ENCODE results near the gene ZFP69B. TPM values are rescaled to one million over a fixed set of nuclear protein-coding genes. Genes with fewer than 3 reads are reported as not detected.
A peak's percentile ranks its signal among the peaks of the same experiment; 100 is the strongest.

ZFP69B gene
- total RNA-seq, 2 experiments from 2014 or later: 1.8 to 2.4 TPM

GRCh38 chr1:40477678-40478053, 27.4 kb downstream of the ZFP69B start:
- intact Hi-C loops (cut with DNase I, micrococcal nuclease): no loop called here
- Mint-ChIP-seq H3K27me3 (no peaks in the 10 kb centered on the region), H3K4me3 (peak overlapping the region; percentile 93), H3K9me3 (peaks cover 13% of the 10 kb centered on the region), H3K4me1 (ENCODE audit: low read depth) (peaks cover 29% of the 10 kb centered on the region), H3K27ac (peak overlapping the region; percentile 86), H3K36me3 (ENCODE audit: low read depth) (peaks cover 71% of the 10 kb centered on the region)
- Histone ChIP-seq H3K4me1 (ENCODE audit: insufficient read depth, low read length) (peaks cover 16% of the 10 kb centered on the region), H3K9me3 (ENCODE audit: control insufficient read depth in 1 of 2, insufficient read depth in 1 of 2, low read length in 2 of 2) (peaks cover 10 to 48% of the 10 kb centered on the region in 2 experiments), H3K4me3 (ENCODE audit: low read length) (peak overlapping the region; percentile 88), H3K27me3 (ENCODE audit: control insufficient read depth in 1 of 2, insufficient read depth in 2 of 2, low read length in 2 of 2) (no peaks in the 10 kb centered on the region), H3K36me3 (ENCODE audit: insufficient read depth, low read length) (peaks cover 14% of the 10 kb centered on the region), H3K27ac (ENCODE audit: low read depth in 1 of 2, low read length in 2 of 2) (peak overlapping the region; percentile 36 to 49)
- POLR2A ChIA-PET: interaction anchor here (0.9 to 2.3 kb wide), 7 partner anchors 13 to 92 kb away, joined by 3 to 13 read pairs (median 4); partner anchors contain the start of genes ZFP69B and ZNF684
- TF ChIP-seq CTCF (IDR thresholded peaks at IDR 0.05): no peak
- CTCF ChIA-PET: interaction anchor here (0.9 to 1.2 kb wide), 2 partner anchors 39 to 192 kb away, joined by 3 read pairs; no protein-coding TSS in a partner anchor
- peak; percentile 24 for ATAC-seq (ENCODE audit: poor library complexity)
- DNase-seq: peak in 6 of 14 experiments; percentile 1 to 33 (median 12)

GRCh38 chr1:40478276-40478675, 28.0 kb downstream of the ZFP69B start:
- peaks cover 11 to 45% of the 10 kb centered on the region in 2 experiments for H3K9me3 ChIP-seq (ENCODE audit: control insufficient read depth in 1 of 2, insufficient read depth in 1 of 2, low read length in 2 of 2)
- TF ChIP-seq CTCF (IDR thresholded peaks at IDR 0.05): no peak
- ATAC-seq (ENCODE audit: poor library complexity) (no peak), DNase-seq (no peak)
- POLR2A ChIA-PET: interaction anchor here (0.5 to 2.3 kb wide), 4 partner anchors 28 to 54 kb away, joined by 3 to 13 read pairs (median 6); partner anchors contain the start of genes EXO5, ZFP69B and ZNF684
- intact Hi-C loops (cut with DNase I, micrococcal nuclease): no loop called here
- peak overlapping the region; percentile 88 for H3K4me3 ChIP-seq (ENCODE audit: low read length)
- H3K36me3 ChIP-seq (ENCODE audit: insufficient read depth, low read length): peaks cover 20% of the 10 kb centered on the region
- no peaks in the 10 kb centered on the region for H3K27me3 ChIP-seq (ENCODE audit: control insufficient read depth in 1 of 2, insufficient read depth in 2 of 2, low read length in 2 of 2)
- Mint-ChIP-seq H3K9me3 (peaks cover 12% of the 10 kb centered on the region), H3K4me3 (peak overlapping the region; percentile 93), H3K4me1 (ENCODE audit: low read depth) (peaks cover 29% of the 10 kb centered on the region), H3K27ac (peak overlapping the region; percentile 86), H3K36me3 (ENCODE audit: low read depth) (peaks cover 71% of the 10 kb centered on the region), H3K27me3 (no peaks in the 10 kb centered on the region)
- CTCF ChIA-PET: interaction anchor here (0.9 to 1.2 kb wide), 3 partner anchors 40 to 191 kb away, joined by 3 read pairs; no protein-coding TSS in a partner anchor
- peaks cover 16% of the 10 kb centered on the region for H3K4me1 ChIP-seq (ENCODE audit: insufficient read depth, low read length)
- H3K27ac ChIP-seq (ENCODE audit: low read depth in 1 of 2, low read length in 2 of 2): peak overlapping the region in 1 of 2 donors; percentile 49

GRCh38 chr1:40479156-40479555, 28.9 kb downstream of the ZFP69B start:
- ChIA-PET CTCF (interaction anchor here (1.1 kb wide), 1 partner anchor 53 kb away, joined by 3 read pairs; no protein-coding TSS in a partner anchor), POLR2A (interaction anchor here (1.4 kb wide), 1 partner anchor 29 kb away, joined by 5 read pairs; the partner anchor contains the start of gene EXO5)
- intact Hi-C loops (cut with DNase I, micrococcal nuclease): no loop called here
- DNase-seq (no peak), ATAC-seq (ENCODE audit: poor library complexity) (no peak)
- Histone ChIP-seq H3K27me3 (ENCODE audit: control insufficient read depth in 1 of 2, insufficient read depth in 2 of 2, low read length in 2 of 2) (no peaks in the 10 kb centered on the region), H3K4me3 (ENCODE audit: low read length) (no peak overlapping the region), H3K9me3 (ENCODE audit: control insufficient read depth in 1 of 2, insufficient read depth in 1 of 2, low read length in 2 of 2) (peaks cover 20 to 43% of the 10 kb centered on the region in 2 experiments), H3K36me3 (ENCODE audit: insufficient read depth, low read length) (peaks cover 24% of the 10 kb centered on the region), H3K4me1 (ENCODE audit: insufficient read depth, low read length) (peaks cover 16% of the 10 kb centered on the region), H3K27ac (ENCODE audit: low read depth in 1 of 2, low read length in 2 of 2) (no peak overlapping the region)
- H3K9me3 Mint-ChIP-seq: peaks cover 6% of the 10 kb centered on the region
- peaks cover 29% of the 10 kb centered on the region for H3K4me1 Mint-ChIP-seq (ENCODE audit: low read depth)
- TF ChIP-seq CTCF (IDR thresholded peaks at IDR 0.05): no peak
- peak overlapping the region; percentile 93 for H3K4me3 Mint-ChIP-seq
- H3K36me3 Mint-ChIP-seq (ENCODE audit: low read depth): peaks cover 75% of the 10 kb centered on the region
- peak overlapping the region; percentile 86 for H3K27ac Mint-ChIP-seq
- no peaks in the 10 kb centered on the region for H3K27me3 Mint-ChIP-seq

Data from CD4-positive, alpha-beta T cell (primary cell).